ENCODE data around the gene DNM1. TPM values are rescaled to one million over a fixed set of nuclear protein-coding genes. Genes with fewer than 3 reads are reported as not detected.

DNM1 gene
- total and polyA plus RNA-seq, 2 donors (not counting 3 experiments of a cell fraction or from before 2014, with no cell fraction given), result 0.59 to 2.9 TPM

DNA sequence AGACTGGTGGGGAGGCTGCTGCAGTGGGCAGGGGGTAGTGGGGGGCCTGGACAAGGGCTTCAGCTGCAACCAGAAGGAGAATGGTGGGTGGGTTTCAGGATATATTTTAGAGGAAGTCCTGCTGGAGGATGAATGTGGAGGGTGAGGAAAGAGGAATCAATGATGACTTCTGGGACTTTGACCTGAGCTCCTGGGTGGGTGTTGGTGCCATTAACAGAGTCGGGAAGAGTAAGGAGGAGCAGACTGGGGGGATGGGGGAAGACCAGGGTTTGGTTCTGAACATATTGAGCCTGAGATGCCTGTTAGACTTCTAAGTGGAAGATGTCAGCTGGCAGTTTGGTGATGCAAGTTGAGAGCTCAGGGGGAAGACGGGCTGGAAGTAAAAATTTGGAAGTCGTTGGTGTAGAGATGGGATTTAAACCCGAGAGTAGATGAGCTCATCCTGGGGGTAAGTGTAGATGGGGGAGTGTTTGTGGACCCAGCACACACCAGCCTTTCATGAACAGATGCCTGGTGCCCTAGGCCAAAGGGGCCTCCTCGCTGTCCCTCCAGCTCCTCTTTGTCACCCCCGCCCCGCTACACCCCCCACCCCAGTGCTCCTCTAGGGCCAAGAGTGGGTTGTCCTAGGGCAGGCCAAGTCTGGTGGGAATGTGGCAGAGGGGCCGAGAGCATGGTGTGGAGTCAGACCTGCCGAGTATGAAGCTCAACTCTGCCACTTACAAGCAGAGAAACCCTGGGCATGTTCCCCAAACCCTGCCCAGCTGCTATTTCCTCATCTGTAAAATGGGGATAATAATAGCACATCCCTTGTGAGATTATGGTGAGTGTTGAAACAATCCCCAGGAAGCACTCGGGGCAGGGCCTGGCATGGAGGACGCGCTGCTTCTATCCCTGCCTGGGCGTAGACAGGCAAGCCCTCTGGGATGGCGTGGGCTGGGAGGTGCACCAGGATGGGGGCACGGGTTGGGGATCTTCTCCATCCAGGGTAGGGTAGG lies 4.0 kb downstream of the DNM1 start:
- BruUV-seq (replicated peaks), result no TSS peak
- dilution Hi-C loops (cut with MboI; ENCODE audit: extremely low pct_ligation_motif_present, low sequenced_read_pairs), result no loop called here

More for the DNA sequence above, 4.0 kb downstream of the DNM1 start:
- POLR2A ChIA-PET, result no interaction called here
- H2AFZ ChIP-seq (ENCODE audit: low read depth, low read length), result no peak overlapping the region
- DNase-seq (ENCODE audit: low read depth, low spot score), result no peak
- no peak for FAIRE-seq
- no peaks in the 10 kb centered on the region for H3K9me3 ChIP-seq (replicated peaks; ENCODE audit: control insufficient read depth, insufficient read depth, low read length)
- no peaks in the 10 kb centered on the region for H4K20me1 ChIP-seq (replicated peaks; ENCODE audit: control insufficient read depth, extremely low read depth, insufficient read depth, low read length)
- no peak overlapping the region for H3K9ac ChIP-seq (replicated peaks; ENCODE audit: extremely low read depth, insufficient read depth, low read length)
- CTCF ChIA-PET, result interaction anchor here (0.8 to 2.3 kb wide), 8 partner anchors 9 to 88 kb away, joined by 3 to 10 read pairs (median 4); no protein-coding TSS in a partner anchor
- H3K9me1 ChIP-seq (replicated peaks; ENCODE audit: control insufficient read depth, extremely low read depth, insufficient read depth, low read length), result no peaks in the 10 kb centered on the region
- TF ChIP-seq, protein P1, sequence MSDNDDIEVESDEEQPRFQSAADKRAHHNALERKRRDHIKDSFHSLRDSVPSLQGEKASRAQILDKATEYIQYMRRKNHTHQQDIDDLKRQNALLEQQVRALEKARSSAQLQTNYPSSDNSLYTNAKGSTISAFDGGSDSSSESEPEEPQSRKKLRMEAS (IDR thresholded peaks at IDR 0.05; ENCODE audit: insufficient read depth, insufficient read length), result no peak
- no peak for TF ChIP-seq EZH2 (IDR thresholded peaks at IDR 0.05; ENCODE audit: borderline replicate concordance, low read depth, low read length, severe bottlenecking)
- TF ChIP-seq, protein P2, sequence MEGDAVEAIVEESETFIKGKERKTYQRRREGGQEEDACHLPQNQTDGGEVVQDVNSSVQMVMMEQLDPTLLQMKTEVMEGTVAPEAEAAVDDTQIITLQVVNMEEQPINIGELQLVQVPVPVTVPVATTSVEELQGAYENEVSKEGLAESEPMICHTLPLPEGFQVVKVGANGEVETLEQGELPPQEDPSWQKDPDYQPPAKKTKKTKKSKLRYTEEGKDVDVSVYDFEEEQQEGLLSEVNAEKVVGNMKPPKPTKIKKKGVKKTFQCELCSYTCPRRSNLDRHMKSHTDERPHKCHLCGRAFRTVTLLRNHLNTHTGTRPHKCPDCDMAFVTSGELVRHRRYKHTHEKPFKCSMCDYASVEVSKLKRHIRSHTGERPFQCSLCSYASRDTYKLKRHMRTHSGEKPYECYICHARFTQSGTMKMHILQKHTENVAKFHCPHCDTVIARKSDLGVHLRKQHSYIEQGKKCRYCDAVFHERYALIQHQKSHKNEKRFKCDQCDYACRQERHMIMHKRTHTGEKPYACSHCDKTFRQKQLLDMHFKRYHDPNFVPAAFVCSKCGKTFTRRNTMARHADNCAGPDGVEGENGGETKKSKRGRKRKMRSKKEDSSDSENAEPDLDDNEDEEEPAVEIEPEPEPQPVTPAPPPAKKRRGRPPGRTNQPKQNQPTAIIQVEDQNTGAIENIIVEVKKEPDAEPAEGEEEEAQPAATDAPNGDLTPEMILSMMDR (IDR thresholded peaks at IDR 0.05; ENCODE audit: extremely low read depth in 1 of 2, insufficient read depth in 1 of 2, low read depth in 1 of 2, low read length in 2 of 2), result no peak
- TF ChIP-seq GATA2 (IDR thresholded peaks at IDR 0.05; ENCODE audit: insufficient read depth, insufficient read length, low read depth, low read length), result no peak
- TF ChIP-seq FOS (IDR thresholded peaks at IDR 0.05; ENCODE audit: borderline replicate concordance, insufficient read depth, low read length), result no peak
- no peak overlapping the region for H3K27ac ChIP-seq (ENCODE audit: insufficient read depth, low read depth, low read length)
- no peak overlapping the region for H3K4me3 ChIP-seq (replicated peaks in 1 of 3; ENCODE audit: insufficient read depth in 1 of 3, low read depth in 1 of 3, low read length in 3 of 3)
- intact Hi-C loops (cut with micrococcal nuclease), result no loop called here
- peaks cover 15 to 19% of the 10 kb centered on the region in 2 experiments for H3K27me3 ChIP-seq (ENCODE audit: control insufficient read depth in 2 of 2, insufficient read depth in 2 of 2, low read length in 2 of 2)
- peaks cover 4% of the 10 kb centered on the region for H3K4me1 ChIP-seq (ENCODE audit: control insufficient read depth, extremely low read depth, insufficient read depth, low read length)
- no peaks in the 10 kb centered on the region for H3K36me3 ChIP-seq (ENCODE audit: control insufficient read depth in 2 of 2, extremely low read depth in 1 of 2, insufficient read depth in 2 of 2, low read length in 2 of 2)
- H3K4me2 ChIP-seq (ENCODE audit: insufficient read depth, low read length), result no peak overlapping the region
- no peaks in the 10 kb centered on the region for H3K79me2 ChIP-seq (ENCODE audit: control insufficient read depth, insufficient read depth, low read length)
